ENCODE data around the gene CELF1.

Gene CELF1

DNA sequence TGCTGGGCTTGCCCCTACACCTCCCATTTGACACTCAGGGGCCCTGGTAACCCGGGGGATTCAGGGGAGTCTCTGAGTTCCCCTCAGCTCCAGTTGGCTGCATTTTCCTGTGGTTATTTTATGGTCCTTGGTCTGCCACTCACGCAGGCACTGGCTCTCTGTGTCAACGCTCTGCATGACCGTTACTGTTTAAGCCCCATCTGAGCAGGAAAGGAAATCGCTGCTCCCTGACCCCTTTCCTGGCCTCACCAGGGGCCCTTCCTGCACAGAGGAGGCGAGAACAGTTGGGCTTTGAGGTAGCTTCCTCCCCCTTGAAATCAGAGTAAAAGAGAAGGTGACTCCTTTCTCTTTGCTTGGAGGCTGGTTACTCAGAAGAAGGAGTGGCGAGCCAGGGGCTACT, 38.8 kb upstream of the CELF1 start:
- Histone ChIP-seq H3K4me1 (peaks cover 4% of the 10 kb centered on the region), H3K4me3 (ENCODE audit: low read depth, low read length) (no peak overlapping the region), H3K9ac (no peak overlapping the region), H3K79me2 (no peaks in the 10 kb centered on the region), H2AFZ (no peak overlapping the region), H3K27me3 (ENCODE audit: control insufficient read depth, insufficient read depth, low read length) (no peaks in the 10 kb centered on the region), H3K36me3 (ENCODE audit: control insufficient read depth, insufficient read depth, low read length) (no peaks in the 10 kb centered on the region), H3K4me2 (ENCODE audit: low read length) (no peak overlapping the region), H3K27ac (no peak overlapping the region), H3K9me3 (ENCODE audit: control insufficient read depth, low read length) (no peaks in the 10 kb centered on the region)
- TF ChIP-seq, protein P1, sequence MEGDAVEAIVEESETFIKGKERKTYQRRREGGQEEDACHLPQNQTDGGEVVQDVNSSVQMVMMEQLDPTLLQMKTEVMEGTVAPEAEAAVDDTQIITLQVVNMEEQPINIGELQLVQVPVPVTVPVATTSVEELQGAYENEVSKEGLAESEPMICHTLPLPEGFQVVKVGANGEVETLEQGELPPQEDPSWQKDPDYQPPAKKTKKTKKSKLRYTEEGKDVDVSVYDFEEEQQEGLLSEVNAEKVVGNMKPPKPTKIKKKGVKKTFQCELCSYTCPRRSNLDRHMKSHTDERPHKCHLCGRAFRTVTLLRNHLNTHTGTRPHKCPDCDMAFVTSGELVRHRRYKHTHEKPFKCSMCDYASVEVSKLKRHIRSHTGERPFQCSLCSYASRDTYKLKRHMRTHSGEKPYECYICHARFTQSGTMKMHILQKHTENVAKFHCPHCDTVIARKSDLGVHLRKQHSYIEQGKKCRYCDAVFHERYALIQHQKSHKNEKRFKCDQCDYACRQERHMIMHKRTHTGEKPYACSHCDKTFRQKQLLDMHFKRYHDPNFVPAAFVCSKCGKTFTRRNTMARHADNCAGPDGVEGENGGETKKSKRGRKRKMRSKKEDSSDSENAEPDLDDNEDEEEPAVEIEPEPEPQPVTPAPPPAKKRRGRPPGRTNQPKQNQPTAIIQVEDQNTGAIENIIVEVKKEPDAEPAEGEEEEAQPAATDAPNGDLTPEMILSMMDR (IDR thresholded peaks at IDR 0.05): no peak

DNA sequence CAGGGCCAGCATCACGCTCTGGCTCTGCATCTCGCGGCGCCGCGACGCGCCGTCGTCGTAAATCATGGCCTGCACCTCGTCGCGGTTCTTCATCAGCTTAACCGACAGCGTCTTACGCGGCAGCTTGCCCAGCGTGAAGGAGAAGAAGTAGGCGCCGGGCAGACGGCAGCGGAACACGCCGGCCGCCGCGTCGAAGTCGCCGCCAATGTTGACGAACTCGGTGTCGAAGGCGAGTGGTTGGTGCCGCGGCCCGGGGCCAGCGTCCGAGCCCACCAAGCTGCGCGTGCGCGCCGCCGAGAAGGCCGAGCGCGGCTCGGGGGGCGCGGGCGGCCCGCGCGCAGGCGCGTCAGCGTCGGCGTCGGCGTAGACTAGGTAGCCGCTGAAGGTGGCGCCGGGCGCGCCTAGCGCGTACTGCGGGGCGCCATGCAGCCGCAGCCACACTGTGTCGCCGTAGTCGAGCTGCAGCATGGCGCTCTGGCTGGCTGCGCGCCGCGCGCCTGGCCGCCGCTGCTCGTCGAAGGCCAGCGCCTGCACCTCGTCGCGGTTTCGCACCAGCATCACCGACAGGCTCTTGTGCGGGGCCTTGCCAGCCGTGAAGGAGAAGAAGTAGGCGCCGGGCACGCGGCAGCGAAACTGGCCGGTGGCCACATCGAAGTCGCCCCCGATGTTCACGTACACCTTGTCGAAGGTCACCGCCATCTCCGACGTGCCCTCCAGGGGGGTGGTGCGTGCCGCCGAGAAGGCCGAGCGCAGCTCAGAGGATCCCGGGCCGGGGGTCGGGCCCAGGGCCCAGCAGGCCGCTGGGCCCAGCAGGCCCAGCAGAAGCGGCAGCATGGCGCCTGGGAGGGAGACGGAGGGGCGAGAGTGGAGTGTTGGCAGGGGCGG, 37.3 kb upstream of the CELF1 start:
- TF ChIP-seq, protein P1 (IDR thresholded peaks at IDR 0.05): no peak
- H3K4me1 ChIP-seq: peaks cover 4% of the 10 kb centered on the region
- H3K79me2 ChIP-seq: no peaks in the 10 kb centered on the region
- no peaks in the 10 kb centered on the region for H3K27me3 ChIP-seq (ENCODE audit: control insufficient read depth, insufficient read depth, low read length)
- H3K9me3 ChIP-seq (ENCODE audit: control insufficient read depth, low read length): no peaks in the 10 kb centered on the region
- H3K27ac ChIP-seq: no peak overlapping the region
- H2AFZ ChIP-seq: no peak overlapping the region
- H3K4me3 ChIP-seq (ENCODE audit: low read depth, low read length): no peak overlapping the region
- no peak overlapping the region for H3K9ac ChIP-seq
- H3K4me2 ChIP-seq (ENCODE audit: low read length): no peak overlapping the region
- H3K36me3 ChIP-seq (ENCODE audit: control insufficient read depth, insufficient read depth, low read length): no peaks in the 10 kb centered on the region

DNA sequence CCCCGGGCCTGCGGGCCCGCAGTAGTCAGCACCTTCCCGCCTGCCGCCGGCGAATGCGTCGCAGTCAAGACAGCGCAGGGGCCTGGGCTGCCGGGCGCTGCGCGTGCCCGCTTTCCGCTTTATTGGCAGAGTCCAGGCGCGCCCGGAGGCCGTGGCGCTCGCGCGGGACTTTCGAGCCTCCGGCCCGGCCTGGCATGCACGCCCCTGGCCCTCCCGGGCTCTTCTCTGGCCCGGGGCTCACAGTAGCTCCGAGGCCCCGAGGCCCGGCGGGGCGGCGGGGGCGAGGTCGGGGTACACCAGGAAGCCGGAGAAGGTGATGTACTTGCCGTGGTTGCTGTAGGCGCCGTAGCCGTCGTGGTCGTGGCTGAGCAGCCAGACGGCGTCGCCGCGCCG, 36.6 kb upstream of the CELF1 start:
- no peaks in the 10 kb centered on the region for H3K79me2 ChIP-seq
- H3K4me2 ChIP-seq (ENCODE audit: low read length): no peak overlapping the region
- H3K4me3 ChIP-seq (ENCODE audit: low read depth, low read length): no peak overlapping the region
- no peak overlapping the region for H3K27ac ChIP-seq
- no peaks in the 10 kb centered on the region for H3K27me3 ChIP-seq (ENCODE audit: control insufficient read depth, insufficient read depth, low read length)
- TF ChIP-seq, protein P1 (IDR thresholded peaks at IDR 0.05): no peak
- H3K9me3 ChIP-seq (ENCODE audit: control insufficient read depth, low read length): no peaks in the 10 kb centered on the region
- peaks cover 4% of the 10 kb centered on the region for H3K4me1 ChIP-seq
- H2AFZ ChIP-seq: no peak overlapping the region
- no peaks in the 10 kb centered on the region for H3K36me3 ChIP-seq (ENCODE audit: control insufficient read depth, insufficient read depth, low read length)
- no peak overlapping the region for H3K9ac ChIP-seq

DNA sequence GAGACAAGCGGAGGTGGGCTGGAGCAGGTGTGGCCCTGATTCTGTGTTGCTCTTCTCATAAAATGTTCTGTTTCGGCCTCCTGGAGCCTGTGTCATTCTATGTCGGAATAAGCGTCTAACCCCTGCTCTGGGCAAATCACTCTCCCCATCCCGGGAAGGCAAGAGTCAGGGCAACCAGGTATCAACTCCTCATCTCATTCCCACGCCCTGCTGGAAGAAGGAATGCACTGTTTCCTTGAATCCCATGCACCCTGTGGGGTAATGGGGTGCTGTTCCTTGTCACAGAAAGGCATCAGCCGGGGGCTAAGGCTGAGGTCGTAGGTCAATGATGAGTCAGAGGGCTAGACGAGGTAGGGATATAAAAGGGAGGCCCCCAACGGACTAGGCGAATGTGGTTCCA, 36.2 kb upstream of the CELF1 start:
- no peaks in the 10 kb centered on the region for H3K27me3 ChIP-seq (ENCODE audit: control insufficient read depth, insufficient read depth, low read length)
- H3K4me1 ChIP-seq: peaks cover 4% of the 10 kb centered on the region
- no peaks in the 10 kb centered on the region for H3K36me3 ChIP-seq (ENCODE audit: control insufficient read depth, insufficient read depth, low read length)
- H3K9ac ChIP-seq: no peak overlapping the region
- H2AFZ ChIP-seq: no peak overlapping the region
- H3K4me3 ChIP-seq (ENCODE audit: low read depth, low read length): no peak overlapping the region
- H3K27ac ChIP-seq: no peak overlapping the region
- TF ChIP-seq, protein P1 (IDR thresholded peaks at IDR 0.05): no peak
- H3K4me2 ChIP-seq (ENCODE audit: low read length): no peak overlapping the region
- no peaks in the 10 kb centered on the region for H3K79me2 ChIP-seq
- H3K9me3 ChIP-seq (ENCODE audit: control insufficient read depth, low read length): no peaks in the 10 kb centered on the region

Measured in parathyroid adenoma (tissue), 2 donors.